Middle frontal gyrus (tissue), 1 donor: ENCODE results near the gene HDHD2.

ENCODE experiments used
- DNase-seq: peaks from one replicate; pipeline ENCODE4 v3.0.0-alpha.2; 2015; ENCODE audit warnings: low spot score; ENCODE audit errors: extremely low spot score

HDHD2 gene

DNA sequence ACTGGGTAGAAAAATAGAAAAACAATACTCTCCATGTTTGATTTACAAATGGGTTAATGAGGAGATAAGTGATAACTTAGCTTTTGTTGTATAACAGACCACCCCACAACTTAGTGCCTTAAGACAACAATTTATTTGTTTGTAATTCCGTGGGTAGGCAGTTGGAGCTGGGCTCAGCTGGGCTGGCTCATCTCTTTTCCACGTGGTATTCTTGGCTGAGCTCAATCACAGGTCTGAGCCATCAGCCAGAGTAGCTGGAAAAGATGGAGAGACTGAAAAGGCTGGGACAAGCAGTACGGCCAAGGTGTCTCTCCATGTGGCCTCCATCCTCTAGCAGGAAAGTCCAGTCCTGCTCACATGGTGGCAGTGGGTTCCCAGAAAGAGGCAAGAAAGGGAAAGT is 82.7 kb downstream of the HDHD2 start:
- no peak for DNase-seq

DNA sequence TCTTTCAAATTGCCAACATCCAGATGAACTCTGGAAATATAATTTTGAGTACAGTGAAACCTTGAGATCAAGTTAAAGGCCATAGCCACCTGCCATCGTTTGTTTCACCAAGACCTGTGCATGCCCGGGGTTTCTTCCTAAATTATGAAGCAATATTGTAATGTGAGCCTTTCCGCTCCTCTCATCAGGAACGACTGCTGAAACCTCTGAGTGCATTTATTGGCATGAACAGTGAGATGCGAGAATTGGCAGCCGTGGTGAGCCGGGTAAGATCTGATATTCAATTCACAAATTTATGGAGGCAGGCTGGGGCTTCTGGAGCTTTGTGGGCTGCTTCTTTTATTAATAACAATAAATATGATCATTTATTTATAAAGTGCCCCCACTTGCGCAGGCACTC is 87.2 kb downstream of the HDHD2 start:
- no peak for DNase-seq

DNA sequence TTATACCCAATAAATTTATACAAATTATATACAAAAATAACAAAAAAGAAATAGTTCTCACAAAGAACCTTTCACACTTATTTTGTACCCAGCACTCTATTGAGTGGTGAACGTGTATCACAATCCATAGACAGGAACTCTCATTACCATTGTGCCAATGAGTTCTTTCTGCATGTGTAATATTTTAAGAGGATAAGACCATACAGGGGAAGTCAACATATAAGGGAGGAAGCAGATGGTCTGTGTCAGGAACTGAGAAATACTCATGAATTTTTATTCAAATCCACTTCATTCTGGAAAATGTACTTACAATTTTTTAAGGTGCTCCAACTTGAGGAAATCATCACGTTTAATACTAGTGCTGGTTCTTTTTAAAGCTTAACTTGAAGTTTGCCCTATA is 87.8 kb downstream of the HDHD2 start:
- no peak for DNase-seq
